CD14-positive monocyte (primary cell): Measurements from ENCODE around the gene KIFC3. TPM values are rescaled to one million over a fixed set of nuclear protein-coding genes. Genes with fewer than 3 reads are reported as not detected.

Source experiments
- DNase-seq, 3 donors: peaks; one replicate each; pipeline ENCODE4 v3.0.0-alpha.2; 2011 to 2022
- H2AFZ ChIP-seq: 2 replicates; pipeline ENCODE4 v1.6.0; 2012; ENCODE audit warnings: mild to moderate bottlenecking, low read depth, low read length, inconsistent platforms; ENCODE audit not compliant: insufficient read depth, poor library complexity, severe bottlenecking
- H3K27ac ChIP-seq, 2 donors: 1 replicate in 1 of 2; 2 replicates in 1 of 2; pipeline ENCODE4 v1.5.1; 2012 to 2013; ENCODE audit warnings: low read length in 2 of 2, control low read depth in 1 of 2, inconsistent platforms in 1 of 2, low read depth in 1 of 2, mild to moderate bottlenecking in 1 of 2
- H3K27me3 ChIP-seq, 2 donors: one replicate each; pipeline versions ENCODE4 v1.6.0 to v1.6.1; 2011 to 2013; ENCODE audit warnings: low read length in 2 of 2; ENCODE audit not compliant: control insufficient read depth in 2 of 2, insufficient read depth in 2 of 2
- H3K36me3 ChIP-seq, 2 donors: replicated peaks in 1 of 2; 1 replicate in 1 of 2; 2 replicates in 1 of 2; pipeline versions ENCODE4 v1.5.1 to v1.6.1; 2012 to 2013; ENCODE audit warnings: low read length in 2 of 2, control low read depth in 1 of 2, inconsistent platforms in 1 of 2, mild to moderate bottlenecking in 1 of 2; ENCODE audit not compliant: insufficient read depth in 2 of 2, control insufficient read depth in 1 of 2
- H3K4me1 ChIP-seq, 2 donors: 1 replicate in 1 of 2; 2 replicates in 1 of 2; pipeline versions ENCODE4 v1.5.1 to v1.6.1; 2012 to 2013; ENCODE audit warnings: low read length in 2 of 2, control low read depth in 1 of 2, inconsistent platforms in 1 of 2, mild to moderate bottlenecking in 1 of 2, moderate library complexity in 1 of 2; ENCODE audit not compliant: insufficient read depth in 2 of 2, control insufficient read depth in 1 of 2
- H3K4me2 ChIP-seq: replicated peaks from 2 replicates; pipeline ENCODE3; 2012; ENCODE audit warnings: low read length, moderate library complexity, mild to moderate bottlenecking; ENCODE audit not compliant: poor library complexity, severe bottlenecking; ENCODE audit errors: extremely low read depth
- H3K4me3 ChIP-seq, 3 experiments: fragments of 200-600 bp in 1 of 3; sonication (generic) in 1 of 3; replicated peaks in 1 of 3; 1 replicate in 2 of 3; 2 replicates in 1 of 3; pipeline ENCODE4 v1.5.1; 2011 to 2013; ENCODE audit warnings: low read length in 3 of 3, mild to moderate bottlenecking in 3 of 3, control low read depth in 2 of 3, low read depth in 2 of 3, inconsistent platforms in 1 of 3, moderate library complexity in 1 of 3
- H3K79me2 ChIP-seq: 2 replicates; pipeline ENCODE4 v1.6.0; 2012; ENCODE audit warnings: mild to moderate bottlenecking, control low read depth, inconsistent platforms, low read length, moderate library complexity; ENCODE audit not compliant: insufficient read depth
- H3K9ac ChIP-seq: 2 replicates; pipeline ENCODE4 v1.6.0; 2017; ENCODE audit warnings: low read length, mild to moderate bottlenecking; ENCODE audit not compliant: insufficient read depth, poor library complexity, severe bottlenecking
- H3K9me3 ChIP-seq, 2 donors: replicated peaks in 1 of 2; 1 replicate in 1 of 2; 2 replicates in 1 of 2; pipeline versions ENCODE4 v1.5.1 to v1.6.1; 2012 to 2013; ENCODE audit warnings: low read length in 2 of 2, control low read depth in 1 of 2; ENCODE audit not compliant: control insufficient read depth in 1 of 2, insufficient read depth in 1 of 2
- H4K20me1 ChIP-seq: 2 replicates; pipeline ENCODE4 v1.6.0; 2012; ENCODE audit warnings: mild to moderate bottlenecking, low read length, control low read depth, moderate library complexity; ENCODE audit not compliant: insufficient read depth
- H3K27ac Mint-ChIP-seq, 7 donors: one replicate each; pipeline ENCODE4 v1.8.0; 2020; ENCODE audit warnings: mild to moderate bottlenecking in 7 of 7, mixed read lengths in 7 of 7, moderate library complexity in 6 of 7, inconsistent platforms in 2 of 7
- H3K27me3 Mint-ChIP-seq, 3 donors: one replicate each; pipeline ENCODE4 v1.8.0; 2021 to 2022; ENCODE audit warnings: low read depth in 3 of 3, mild to moderate bottlenecking in 3 of 3, mixed read lengths in 3 of 3, moderate library complexity in 3 of 3, inconsistent platforms in 1 of 3
- H3K36me3 Mint-ChIP-seq, 2 donors: one replicate each; pipeline ENCODE4 v1.8.0; 2020; ENCODE audit warnings: mixed read lengths in 2 of 2, inconsistent platforms in 1 of 2, mild to moderate bottlenecking in 1 of 2
- H3K4me1 Mint-ChIP-seq: one replicate; pipeline ENCODE4 v1.8.0; 2020; ENCODE audit warnings: mild to moderate bottlenecking, mixed read lengths
- H3K4me3 Mint-ChIP-seq, 2 donors: one replicate each; pipeline ENCODE4 v1.8.0; 2020; ENCODE audit warnings: mild to moderate bottlenecking in 2 of 2, mixed read lengths in 2 of 2, moderate library complexity in 1 of 2
- H3K9me3 Mint-ChIP-seq, 7 donors: one replicate each; pipeline ENCODE4 v1.8.0; 2020 to 2022; ENCODE audit warnings: mixed read lengths in 7 of 7, mild to moderate bottlenecking in 6 of 7, moderate library complexity in 6 of 7, inconsistent platforms in 2 of 7
- WGBS: methylation state at CpG from one replicate; pipeline ENCODE4 v1.1.5; 2013; ENCODE audit warnings: missing lambda C conversion rate; ENCODE audit not compliant: insufficient coverage; 5-methylcytosine and 5-hydroxymethylcytosine counted together
- intact Hi-C, 2 donors: fragments of 100-400 bp; cut with micrococcal nuclease; formaldehyde crosslinking; loops; one replicate each; pipeline versions ENCODE4 v1.15.0 to v1.15.1; 2023
- polyA plus RNA-seq, 3 donors: library from polyadenylated mRNA; depleted of rRNA in 1 of 3; unstranded in 2 of 3; stranded (reverse) in 1 of 3; fragments of 300-500 nt in 2 of 3; fragments of >200 nt in 1 of 3; fragmentation: Illumina TruSeq in 2 of 3; gene quantifications; 1 replicate in 2 of 3; 2 replicates in 1 of 3; pipeline ENCODE4 v1.2.3, GENCODE V29; 2012 to 2021
- TF ChIP-seq, protein P1 (sequence below): fragments of 200-600 bp; IDR thresholded peaks from one replicate; pipeline ENCODE4 v1.8.0; 2022; ENCODE audit warnings: antibody characterized with exemption, mild to moderate bottlenecking

KIFC3 gene
- polyA plus RNA-seq, 3 donors: 0.24 to 1.7 TPM; not detected in 1

DNA sequence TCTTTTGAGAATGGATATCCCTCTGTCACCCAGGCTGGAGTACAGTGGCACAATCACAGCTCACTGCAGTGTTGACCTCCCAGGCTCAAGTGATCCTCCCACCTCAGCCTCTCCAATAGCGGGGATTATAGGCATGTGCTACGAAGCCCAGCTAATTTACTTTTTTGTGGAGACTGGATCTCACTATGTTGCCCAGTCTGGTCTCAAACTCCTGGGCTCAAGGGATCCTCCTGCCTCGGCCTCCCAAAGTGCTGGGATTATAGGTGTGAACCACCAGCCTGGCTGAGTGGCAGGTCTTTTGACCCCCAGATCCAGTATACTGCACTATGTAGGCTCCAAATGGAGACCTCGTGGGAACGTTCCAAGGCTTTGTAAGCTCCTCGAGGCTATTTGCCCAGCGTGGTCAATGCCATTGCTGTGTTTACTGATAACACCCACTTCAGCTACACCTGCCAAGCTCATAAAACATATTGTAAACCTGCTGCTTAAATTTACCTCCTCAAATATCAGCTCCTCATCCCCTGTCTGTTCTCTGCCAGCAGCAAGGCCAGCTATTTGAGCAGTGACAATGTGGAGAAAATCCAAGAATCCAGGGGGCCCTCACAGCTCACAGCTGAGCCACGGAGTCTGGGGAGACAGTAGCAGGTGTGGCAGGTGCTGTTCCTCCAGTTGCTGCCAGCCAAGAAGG lies 16.2 kb upstream of the KIFC3 start:
- no peaks in the 10 kb centered on the region for H3K36me3 ChIP-seq
- no peak overlapping the region for H3K27ac ChIP-seq
- intact Hi-C loops: no loop called here
- Mint-ChIP-seq H3K27ac (peak overlapping the region in 1 of 7 donors; percentile 17), H3K36me3 (no peaks in the 10 kb centered on the region), H3K9me3 (no peaks in the 10 kb centered on the region), H3K4me3 (no peak overlapping the region), H3K27me3 (peaks cover 0 to 26% (median 15%) of the 10 kb centered on the region in 3 donors), H3K4me1 (peaks cover 16% of the 10 kb centered on the region)
- H2AFZ ChIP-seq: no peak overlapping the region
- H3K4me3 ChIP-seq: no peak overlapping the region
- no peaks in the 10 kb centered on the region for H3K79me2 ChIP-seq
- no peaks in the 10 kb centered on the region for H3K27me3 ChIP-seq
- no peaks in the 10 kb centered on the region for H3K9me3 ChIP-seq
- H4K20me1 ChIP-seq: no peaks in the 10 kb centered on the region
- no peak for DNase-seq
- no peak overlapping the region for H3K9ac ChIP-seq
- no peak overlapping the region for H3K4me2 ChIP-seq
- TF ChIP-seq, protein P1, sequence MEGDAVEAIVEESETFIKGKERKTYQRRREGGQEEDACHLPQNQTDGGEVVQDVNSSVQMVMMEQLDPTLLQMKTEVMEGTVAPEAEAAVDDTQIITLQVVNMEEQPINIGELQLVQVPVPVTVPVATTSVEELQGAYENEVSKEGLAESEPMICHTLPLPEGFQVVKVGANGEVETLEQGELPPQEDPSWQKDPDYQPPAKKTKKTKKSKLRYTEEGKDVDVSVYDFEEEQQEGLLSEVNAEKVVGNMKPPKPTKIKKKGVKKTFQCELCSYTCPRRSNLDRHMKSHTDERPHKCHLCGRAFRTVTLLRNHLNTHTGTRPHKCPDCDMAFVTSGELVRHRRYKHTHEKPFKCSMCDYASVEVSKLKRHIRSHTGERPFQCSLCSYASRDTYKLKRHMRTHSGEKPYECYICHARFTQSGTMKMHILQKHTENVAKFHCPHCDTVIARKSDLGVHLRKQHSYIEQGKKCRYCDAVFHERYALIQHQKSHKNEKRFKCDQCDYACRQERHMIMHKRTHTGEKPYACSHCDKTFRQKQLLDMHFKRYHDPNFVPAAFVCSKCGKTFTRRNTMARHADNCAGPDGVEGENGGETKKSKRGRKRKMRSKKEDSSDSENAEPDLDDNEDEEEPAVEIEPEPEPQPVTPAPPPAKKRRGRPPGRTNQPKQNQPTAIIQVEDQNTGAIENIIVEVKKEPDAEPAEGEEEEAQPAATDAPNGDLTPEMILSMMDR: no peak
- 86% methylated on average over 5 of the region's 8 CpGs for WGBS
- peaks cover 6 to 13% of the 10 kb centered on the region in 2 donors for H3K4me1 ChIP-seq

DNA sequence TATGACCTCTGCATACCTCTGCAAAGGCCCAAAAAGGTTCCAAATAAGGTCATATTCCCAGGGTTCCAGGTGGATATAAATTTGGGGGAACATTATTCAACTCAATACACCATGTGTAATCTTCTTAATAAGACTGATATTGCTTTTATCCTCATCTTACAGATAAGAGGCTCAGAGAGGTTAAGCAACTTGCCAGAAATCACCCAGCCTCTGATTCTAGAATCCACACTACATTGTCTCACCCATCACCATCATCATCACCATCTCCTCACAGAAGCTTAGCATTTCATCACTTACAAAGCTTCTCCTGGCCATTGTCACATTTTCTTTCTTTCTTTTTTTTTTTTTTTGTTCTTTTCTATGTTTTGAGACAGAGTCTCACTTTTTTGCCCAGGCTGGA lies 15.4 kb upstream of the KIFC3 start:
- H3K27me3 ChIP-seq: no peaks in the 10 kb centered on the region
- peaks cover 16% of the 10 kb centered on the region for H3K4me1 Mint-ChIP-seq
- TF ChIP-seq, protein P1: no peak
- H3K27ac ChIP-seq: no peak overlapping the region
- intact Hi-C loops: no loop called here
- no peaks in the 10 kb centered on the region for H3K9me3 Mint-ChIP-seq
- no peaks in the 10 kb centered on the region for H3K9me3 ChIP-seq
- peak overlapping the region in 1 of 2 donors; percentile 13 for H3K4me3 Mint-ChIP-seq
- no peak overlapping the region for H3K4me2 ChIP-seq
- H3K36me3 ChIP-seq: no peaks in the 10 kb centered on the region
- DNase-seq: no peak
- H3K27ac Mint-ChIP-seq: peak overlapping the region in 1 of 7 donors; percentile 17
- no peak overlapping the region for H3K9ac ChIP-seq
- peaks cover 3 to 26% (median 15%) of the 10 kb centered on the region in 3 donors for H3K27me3 Mint-ChIP-seq
- H4K20me1 ChIP-seq: no peaks in the 10 kb centered on the region
- no peak overlapping the region for H2AFZ ChIP-seq
- H3K79me2 ChIP-seq: no peaks in the 10 kb centered on the region
- H3K4me1 ChIP-seq: peaks cover 6 to 13% of the 10 kb centered on the region in 2 donors
- H3K4me3 ChIP-seq: no peak overlapping the region
- no peaks in the 10 kb centered on the region for H3K36me3 Mint-ChIP-seq
